SH-SY5Y (cell line): ENCODE results near the gene ZBTB40.

Experiments
- GATA2 ChIP-seq: IDR thresholded peaks from 2 replicates; pipeline ENCODE4 v1.6.1; 2011; ENCODE audit warnings: mild to moderate bottlenecking, low read depth, low read length
- GATA3 ChIP-seq: IDR thresholded peaks from 2 replicates; pipeline ENCODE4 v1.6.1; 2011; ENCODE audit warnings: low read depth, mild to moderate bottlenecking, low read length, moderate library complexity

- TF ChIP-seq GATA2 = no peak
- TF ChIP-seq GATA3 = no peak
Observed at GRCh38 chr1:22417466-22417865, 34.2 kb upstream of the ZBTB40 start.
